ENCODE results near the gene INF2. TPM values are rescaled to one million over a fixed set of nuclear protein-coding genes. Genes with fewer than 3 reads are reported as not detected.

INF2 gene
- total and polyA plus RNA-seq, 4 donors: 13.1 to 51.6 (median 25.5) TPM

GRCh38 chr14:104650057-104650980 lies 39.1 kb upstream of the INF2 start:
- no peak overlapping the region for H3K27ac ChIP-seq (ENCODE audit: low read depth in 1 of 2, low read length in 2 of 2)
- H3K9ac ChIP-seq (ENCODE audit: low read depth in 1 of 2, low read length in 2 of 2): no peak overlapping the region
- no peaks in the 10 kb centered on the region for H3K27me3 ChIP-seq (ENCODE audit: control insufficient read depth in 4 of 4, insufficient read depth in 4 of 4, low read length in 3 of 4)
- peak; percentile 71 for DNase-seq (ENCODE audit: low spot score)
- no peaks in the 10 kb centered on the region for H3K9me3 ChIP-seq (ENCODE audit: control insufficient read depth in 4 of 4, low read length in 3 of 4)
- H3K36me3 ChIP-seq (ENCODE audit: control insufficient read depth in 4 of 4, insufficient read depth in 3 of 4, low read depth in 1 of 4, low read length in 3 of 4): no peaks in the 10 kb centered on the region
- peak overlapping the region in 2 of 3 donors; percentile 18 to 19 for H3K4me3 ChIP-seq (ENCODE audit: low read depth in 1 of 3, low read length in 3 of 3)
- TF ChIP-seq HNF4A (conservative IDR thresholded peaks at IDR 0.05) (no peak), JUND (IDR thresholded peaks at IDR 0.05) (no peak), RAD21 (IDR thresholded peaks at IDR 0.05) (peak; percentile 78 to 88), FOXA1 (IDR thresholded peaks at IDR 0.05) (no peak), TAF1 (conservative IDR thresholded peaks at IDR 0.05) (no peak), NR2F2 (IDR thresholded peaks at IDR 0.05) (no peak), GABPA (IDR thresholded peaks at IDR 0.05 in 1 of 2, conservative IDR thresholded peaks at IDR 0.05 in 1 of 2) (no peak)
- TF ChIP-seq, protein P1, sequence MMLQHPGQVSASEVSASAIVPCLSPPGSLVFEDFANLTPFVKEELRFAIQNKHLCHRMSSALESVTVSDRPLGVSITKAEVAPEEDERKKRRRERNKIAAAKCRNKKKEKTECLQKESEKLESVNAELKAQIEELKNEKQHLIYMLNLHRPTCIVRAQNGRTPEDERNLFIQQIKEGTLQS (IDR thresholded peaks at IDR 0.05): no peak
- TF ChIP-seq, protein P2, sequence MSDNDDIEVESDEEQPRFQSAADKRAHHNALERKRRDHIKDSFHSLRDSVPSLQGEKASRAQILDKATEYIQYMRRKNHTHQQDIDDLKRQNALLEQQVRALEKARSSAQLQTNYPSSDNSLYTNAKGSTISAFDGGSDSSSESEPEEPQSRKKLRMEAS (IDR thresholded peaks at IDR 0.05): no peak
- TF ChIP-seq, protein P3, sequence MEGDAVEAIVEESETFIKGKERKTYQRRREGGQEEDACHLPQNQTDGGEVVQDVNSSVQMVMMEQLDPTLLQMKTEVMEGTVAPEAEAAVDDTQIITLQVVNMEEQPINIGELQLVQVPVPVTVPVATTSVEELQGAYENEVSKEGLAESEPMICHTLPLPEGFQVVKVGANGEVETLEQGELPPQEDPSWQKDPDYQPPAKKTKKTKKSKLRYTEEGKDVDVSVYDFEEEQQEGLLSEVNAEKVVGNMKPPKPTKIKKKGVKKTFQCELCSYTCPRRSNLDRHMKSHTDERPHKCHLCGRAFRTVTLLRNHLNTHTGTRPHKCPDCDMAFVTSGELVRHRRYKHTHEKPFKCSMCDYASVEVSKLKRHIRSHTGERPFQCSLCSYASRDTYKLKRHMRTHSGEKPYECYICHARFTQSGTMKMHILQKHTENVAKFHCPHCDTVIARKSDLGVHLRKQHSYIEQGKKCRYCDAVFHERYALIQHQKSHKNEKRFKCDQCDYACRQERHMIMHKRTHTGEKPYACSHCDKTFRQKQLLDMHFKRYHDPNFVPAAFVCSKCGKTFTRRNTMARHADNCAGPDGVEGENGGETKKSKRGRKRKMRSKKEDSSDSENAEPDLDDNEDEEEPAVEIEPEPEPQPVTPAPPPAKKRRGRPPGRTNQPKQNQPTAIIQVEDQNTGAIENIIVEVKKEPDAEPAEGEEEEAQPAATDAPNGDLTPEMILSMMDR (IDR thresholded peaks at IDR 0.05; ENCODE audit: low read depth, low read length, missing input control): peak; percentile 87
- 9% methylated on average over 56 of the region's 56 CpGs for WGBS
- H3K4me1 ChIP-seq (ENCODE audit: control insufficient read depth in 4 of 4, insufficient read depth in 4 of 4, low read length in 3 of 4): peaks cover 0 to 32% (median 14%) of the 10 kb centered on the region in 4 donors

DNA sequence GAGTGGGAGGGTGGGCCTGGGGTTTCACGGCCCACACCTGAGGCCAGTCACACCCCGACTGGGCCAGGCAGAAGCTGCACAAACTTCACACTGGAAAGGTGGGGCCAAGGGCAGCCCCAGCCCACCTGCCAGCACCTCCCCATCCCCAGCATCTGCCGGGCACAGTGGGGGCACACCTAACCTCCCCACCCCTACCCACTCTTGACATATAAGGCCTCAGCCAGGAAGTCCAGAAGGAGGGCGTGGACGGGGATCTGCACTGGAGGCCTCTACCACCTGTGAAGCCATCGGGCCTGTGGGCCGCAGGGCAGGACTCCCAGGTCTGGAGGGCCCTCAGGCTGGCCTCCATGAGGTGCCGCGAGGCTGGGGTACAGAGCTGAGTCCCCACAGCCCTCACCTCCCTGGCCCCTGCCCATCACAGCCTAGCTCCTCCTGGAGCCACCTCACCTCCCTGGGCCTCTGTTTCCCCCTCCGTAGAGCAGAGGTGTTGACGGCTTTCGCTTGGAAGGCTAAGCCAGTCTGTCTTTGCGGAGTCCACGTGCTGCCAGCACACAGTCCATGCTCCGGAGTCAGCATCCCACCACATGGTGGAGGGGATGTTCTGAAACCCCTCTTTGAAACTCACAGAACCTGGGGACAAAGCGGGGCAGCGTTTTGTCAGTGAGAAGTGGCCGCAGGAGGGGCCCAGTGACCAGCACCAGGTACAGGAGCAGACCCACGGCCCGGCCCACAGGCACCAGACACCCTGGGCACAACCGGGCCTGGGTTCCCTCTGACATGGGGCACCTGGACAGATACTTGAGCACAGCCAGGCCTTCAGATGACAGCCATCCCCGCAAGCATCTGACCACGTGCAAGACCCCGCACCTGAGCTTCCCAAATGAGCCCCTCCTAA lies 38.2 kb upstream of the INF2 start:
- Histone ChIP-seq H3K36me3 (ENCODE audit: control insufficient read depth in 4 of 4, insufficient read depth in 3 of 4, low read depth in 1 of 4, low read length in 3 of 4) (no peaks in the 10 kb centered on the region), H3K9me3 (ENCODE audit: control insufficient read depth in 4 of 4, low read length in 3 of 4) (no peaks in the 10 kb centered on the region), H3K27ac (ENCODE audit: low read depth in 1 of 2, low read length in 2 of 2) (no peak overlapping the region), H3K4me3 (ENCODE audit: low read depth in 1 of 3, low read length in 3 of 3) (no peak overlapping the region), H3K27me3 (ENCODE audit: control insufficient read depth in 4 of 4, insufficient read depth in 4 of 4, low read length in 3 of 4) (no peaks in the 10 kb centered on the region), H3K9ac (ENCODE audit: low read depth in 1 of 2, low read length in 2 of 2) (no peak overlapping the region), H3K4me1 (ENCODE audit: control insufficient read depth in 4 of 4, insufficient read depth in 4 of 4, low read length in 3 of 4) (peaks cover 0 to 32% (median 14%) of the 10 kb centered on the region in 4 donors)
- no peak for DNase-seq (ENCODE audit: low spot score)
- WGBS: 91% methylated on average over 24 of the region's 24 CpGs
- TF ChIP-seq EGR1 (IDR thresholded peaks at IDR 0.05; ENCODE audit: low read depth in 2 of 2) (no peak), RXRA (IDR thresholded peaks at IDR 0.05) (no peak), SP1 (IDR thresholded peaks at IDR 0.05) (no peak), GABPA (IDR thresholded peaks at IDR 0.05 in 1 of 2, conservative IDR thresholded peaks at IDR 0.05 in 1 of 2) (no peak), REST (IDR thresholded peaks at IDR 0.05) (no peak), FOXA2 (IDR thresholded peaks at IDR 0.05) (no peak), RAD21 (IDR thresholded peaks at IDR 0.05) (no peak), ZBTB33 (IDR thresholded peaks at IDR 0.05) (no peak), YY1 (IDR thresholded peaks at IDR 0.05) (no peak), HNF4G (IDR thresholded peaks at IDR 0.05) (no peak), HNF4A (conservative IDR thresholded peaks at IDR 0.05) (no peak), JUND (IDR thresholded peaks at IDR 0.05) (no peak), FOXA1 (IDR thresholded peaks at IDR 0.05) (no peak)
- TF ChIP-seq, protein P3 (IDR thresholded peaks at IDR 0.05; ENCODE audit: low read depth, low read length, missing input control): no peak
- TF ChIP-seq, protein P2 (IDR thresholded peaks at IDR 0.05): no peak
